ENCODE measurements around the gene REG3A.

Gene REG3A

GRCh38 chr2:79116997-79117928, 42.3 kb downstream of the REG3A start:
- no peak for DNase-seq

GRCh38 chr2:79114797-79115494, 44.6 kb downstream of the REG3A start:
- no peak for DNase-seq

DNA sequence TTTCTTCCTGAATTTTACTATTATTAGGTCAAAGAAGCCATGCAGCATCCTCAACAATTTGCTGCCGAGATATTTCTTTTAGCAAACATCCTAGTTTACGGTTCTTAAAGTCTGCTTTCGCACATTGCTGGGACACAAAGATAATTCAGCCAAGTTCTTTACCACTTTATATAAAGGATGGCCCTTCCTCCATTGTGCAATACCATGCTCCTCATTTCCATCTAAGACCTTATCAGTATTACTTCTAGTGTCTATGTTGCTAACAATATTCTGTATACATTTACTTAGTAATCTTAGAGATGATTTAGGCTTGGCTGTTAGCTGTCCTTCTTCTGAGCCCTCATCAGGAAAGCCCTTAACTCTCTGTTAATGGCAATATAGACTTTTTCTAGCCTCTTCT, 47.3 kb downstream of the REG3A start:
- no peak for DNase-seq

Data from stimulated activated CD4-positive, alpha-beta T cell treated with anti-CD3 and anti-CD28 coated beads, Interleukin-12 subunit alpha, Interleukin-12 subunit beta, amount 100 ng/mL, for 4 hours (primary cell).